HepG2 (cell line): ENCODE measurements around the gene PRRG3. TPM values are rescaled to one million over a fixed set of nuclear protein-coding genes. Genes with fewer than 3 reads are reported as not detected.

Experiments used
- BRD4 ChIP-seq: sonication (generic); formaldehyde crosslinking; IDR thresholded peaks from 2 replicates; pipeline ENCODE4 v1.4.0; 2020; ENCODE audit warnings: missing genetic modification reagents
- HNRNPK ChIP-seq: fragments of 200-400 bp; formaldehyde crosslinking; IDR thresholded peaks from 2 replicates; pipeline ENCODE4 v1.6.1; 2018; ENCODE audit warnings: low read length, low read depth, moderate library complexity, mild to moderate bottlenecking; ENCODE audit not compliant: poor library complexity, severe bottlenecking
- HOXA9 ChIP-seq: sonication (generic); formaldehyde crosslinking; IDR thresholded peaks from 2 replicates; pipeline ENCODE4 v1.8.1; 2022; ENCODE audit warnings: missing genetic modification reagents, mild to moderate bottlenecking, moderate library complexity, borderline replicate concordance
- JUND ChIP-seq: sonication (generic); formaldehyde crosslinking; IDR thresholded peaks from 2 replicates; pipeline ENCODE4 v1.8.0; 2022; ENCODE audit warnings: mild to moderate bottlenecking, missing genetic modification reagents
- MTA1 ChIP-seq: sonication (generic); formaldehyde crosslinking; IDR thresholded peaks from 2 replicates; pipeline ENCODE4 v1.4.0; 2020; ENCODE audit warnings: missing genetic modification reagents, mild to moderate bottlenecking, borderline replicate concordance
- TOPORS ChIP-seq: sonication (generic); formaldehyde crosslinking; IDR thresholded peaks from 2 replicates; pipeline ENCODE4 v1.8.0; 2023; ENCODE audit warnings: mild to moderate bottlenecking, missing genetic modification reagents
- ZBTB20 ChIP-seq: sonication (generic); formaldehyde crosslinking; IDR thresholded peaks from 2 replicates; pipeline ENCODE4 v1.8.1; 2023; ENCODE audit warnings: missing genetic modification reagents, low read depth, mild to moderate bottlenecking, borderline replicate concordance
- ZNF572 ChIP-seq: sonication (generic); formaldehyde crosslinking; IDR thresholded peaks from 2 replicates; pipeline ENCODE4 v1.5.1; 2020; ENCODE audit warnings: mild to moderate bottlenecking, missing genetic modification reagents
- ZNF792 ChIP-seq: IDR thresholded peaks from 2 replicates; pipeline ENCODE4 v1.6.1; 2016
- ZNF839 ChIP-seq: sonication (generic); formaldehyde crosslinking; IDR thresholded peaks from 2 replicates; pipeline ENCODE4 v1.4.0; 2020; ENCODE audit warnings: missing genetic modification reagents, mild to moderate bottlenecking, borderline replicate concordance
- ZSCAN22 ChIP-seq: sonication (generic); formaldehyde crosslinking; IDR thresholded peaks from 2 replicates; pipeline ENCODE4 v1.4.0; 2020; ENCODE audit warnings: mild to moderate bottlenecking, missing genetic modification reagents
- polyA plus RNA-seq, 8 experiments: library from polyadenylated mRNA; depleted of rRNA in 3 of 8; stranded (reverse) in 7 of 8; unstranded in 1 of 8; fragments of >200 nt; fragmentation: Illumina TruSeq in 4 of 8; extraction: Trizol in 4 of 8; gene quantifications; 2 replicates each; pipeline versions ENCODE4 v1.2.1 to v1.2.3, GENCODE V29; 2011 to 2016; ENCODE audit warnings: low read depth in 4 of 8, missing spikeins in 1 of 8, mixed read lengths in 1 of 8; ENCODE audit not compliant: insufficient read depth in 1 of 8
- total RNA-seq, 5 experiments: library from RNA; depleted of rRNA; stranded (reverse); fragments of >200 nt; fragmentation: Illumina TruSeq; extraction: Trizol; gene quantifications; 2 replicates each; pipeline ENCODE4 v1.2.3, GENCODE V29; 2016; ENCODE audit warnings: low read depth in 1 of 5
- TF ChIP-seq, protein P1 (sequence below): sonication (generic); formaldehyde crosslinking; IDR thresholded peaks from 2 replicates; pipeline ENCODE4 v1.4.0; 2020; ENCODE audit warnings: missing genetic modification reagents
- TF ChIP-seq, protein P2 (sequence below): IDR thresholded peaks from 2 replicates; pipeline ENCODE4 v1.6.1; 2016; ENCODE audit warnings: mild to moderate bottlenecking
- TF ChIP-seq, protein P3 (sequence below): sonication (generic); formaldehyde crosslinking; IDR thresholded peaks from 2 replicates; pipeline ENCODE4 v1.5.1; 2020; ENCODE audit warnings: mild to moderate bottlenecking, missing genetic modification reagents, borderline replicate concordance

PRRG3 gene
- total and polyA plus RNA-seq, 2 of the 13 experiments (the other 11 are each of a cell fraction or from before 2014, with no cell fraction given): not detected

DNA sequence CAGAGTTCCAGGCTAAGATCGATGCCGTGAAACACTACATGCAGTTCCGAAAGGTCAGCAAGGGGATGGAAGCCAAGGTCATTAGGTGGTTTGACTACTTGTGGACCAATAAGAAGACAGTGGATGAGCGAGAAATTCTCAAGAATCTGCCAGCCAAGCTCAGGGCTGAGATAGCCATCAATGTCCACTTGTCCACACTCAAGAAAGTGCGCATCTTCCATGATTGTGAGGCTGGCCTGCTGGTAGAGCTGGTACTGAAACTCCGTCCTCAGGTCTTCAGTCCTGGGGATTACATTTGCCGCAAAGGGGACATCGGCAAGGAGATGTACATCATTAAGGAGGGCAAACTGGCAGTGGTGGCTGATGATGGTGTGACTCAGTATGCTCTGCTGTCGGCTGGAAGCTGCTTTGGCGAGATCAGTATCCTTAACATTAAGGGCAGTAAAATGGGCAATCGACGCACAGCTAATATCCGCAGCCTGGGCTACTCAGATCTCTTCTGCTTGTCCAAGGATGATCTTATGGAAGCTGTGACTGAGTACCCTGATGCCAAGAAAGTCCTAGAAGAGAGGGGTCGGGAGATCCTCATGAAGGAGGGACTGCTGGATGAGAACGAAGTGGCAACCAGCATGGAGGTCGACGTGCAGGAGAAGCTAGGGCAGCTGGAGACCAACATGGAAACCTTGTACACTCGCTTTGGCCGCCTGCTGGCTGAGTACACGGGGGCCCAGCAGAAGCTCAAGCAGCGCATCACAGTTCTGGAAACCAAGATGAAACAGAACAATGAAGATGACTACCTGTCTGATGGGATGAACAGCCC lies 48.6 kb downstream of the PRRG3 start (continued):
- TF ChIP-seq ZBTB20 (CRISPR knock-in tag): no peak
- TF ChIP-seq, protein P1, sequence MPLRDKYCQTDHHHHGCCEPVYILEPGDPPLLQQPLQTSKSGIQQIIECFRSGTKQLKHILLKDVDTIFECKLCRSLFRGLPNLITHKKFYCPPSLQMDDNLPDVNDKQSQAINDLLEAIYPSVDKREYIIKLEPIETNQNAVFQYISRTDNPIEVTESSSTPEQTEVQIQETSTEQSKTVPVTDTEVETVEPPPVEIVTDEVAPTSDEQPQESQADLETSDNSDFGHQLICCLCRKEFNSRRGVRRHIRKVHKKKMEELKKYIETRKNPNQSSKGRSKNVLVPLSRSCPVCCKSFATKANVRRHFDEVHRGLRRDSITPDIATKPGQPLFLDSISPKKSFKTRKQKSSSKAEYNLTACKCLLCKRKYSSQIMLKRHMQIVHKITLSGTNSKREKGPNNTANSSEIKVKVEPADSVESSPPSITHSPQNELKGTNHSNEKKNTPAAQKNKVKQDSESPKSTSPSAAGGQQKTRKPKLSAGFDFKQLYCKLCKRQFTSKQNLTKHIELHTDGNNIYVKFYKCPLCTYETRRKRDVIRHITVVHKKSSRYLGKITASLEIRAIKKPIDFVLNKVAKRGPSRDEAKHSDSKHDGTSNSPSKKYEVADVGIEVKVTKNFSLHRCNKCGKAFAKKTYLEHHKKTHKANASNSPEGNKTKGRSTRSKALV (CRISPR knock-in tag): no peak
- no peak for TF ChIP-seq ZNF839
- no peak for TF ChIP-seq HNRNPK
- TF ChIP-seq ZNF792 (CRISPR knock-in tag): no peak
- no peak for TF ChIP-seq JUND (CRISPR knock-in tag)
- TF ChIP-seq, protein P2, sequence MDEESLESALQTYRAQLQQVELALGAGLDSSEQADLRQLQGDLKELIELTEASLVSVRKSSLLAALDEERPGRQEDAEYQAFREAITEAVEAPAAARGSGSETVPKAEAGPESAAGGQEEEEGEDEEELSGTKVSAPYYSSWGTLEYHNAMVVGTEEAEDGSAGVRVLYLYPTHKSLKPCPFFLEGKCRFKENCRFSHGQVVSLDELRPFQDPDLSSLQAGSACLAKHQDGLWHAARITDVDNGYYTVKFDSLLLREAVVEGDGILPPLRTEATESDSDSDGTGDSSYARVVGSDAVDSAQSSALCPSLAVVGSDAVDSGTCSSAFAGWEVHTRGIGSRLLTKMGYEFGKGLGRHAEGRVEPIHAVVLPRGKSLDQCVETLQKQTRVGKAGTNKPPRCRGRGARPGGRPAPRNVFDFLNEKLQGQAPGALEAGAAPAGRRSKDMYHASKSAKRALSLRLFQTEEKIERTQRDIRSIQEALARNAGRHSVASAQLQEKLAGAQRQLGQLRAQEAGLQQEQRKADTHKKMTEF (CRISPR knock-in tag): no peak
- TF ChIP-seq MTA1 (CRISPR knock-in tag): no peak
- TF ChIP-seq ZSCAN22 (CRISPR knock-in tag): no peak
- no peak for TF ChIP-seq BRD4 (CRISPR knock-in tag)
- no peak for TF ChIP-seq HOXA9 (CRISPR knock-in tag)
- no peak for TF ChIP-seq ZNF572 (CRISPR knock-in tag)
- no peak for TF ChIP-seq TOPORS (CRISPR knock-in tag)
- TF ChIP-seq, protein P3, sequence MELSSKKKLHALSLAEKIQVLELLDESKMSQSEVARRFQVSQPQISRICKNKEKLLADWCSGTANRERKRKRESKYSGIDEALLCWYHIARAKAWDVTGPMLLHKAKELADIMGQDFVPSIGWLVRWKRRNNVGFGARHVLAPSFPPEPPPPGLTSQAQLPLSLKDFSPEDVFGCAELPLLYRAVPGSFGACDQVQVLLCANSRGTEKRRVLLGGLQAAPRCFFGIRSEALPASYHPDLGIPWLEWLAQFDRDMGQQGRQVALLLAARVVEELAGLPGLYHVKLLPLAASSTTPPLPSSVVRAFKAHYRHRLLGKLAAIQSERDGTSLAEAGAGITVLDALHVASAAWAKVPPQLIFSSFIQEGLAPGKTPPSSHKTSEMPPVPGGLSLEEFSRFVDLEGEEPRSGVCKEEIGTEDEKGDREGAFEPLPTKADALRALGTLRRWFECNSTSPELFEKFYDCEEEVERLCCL (CRISPR knock-in tag): no peak
- TF ChIP-seq, all 625 proteins: peak for 0
